Prostate gland (tissue), 2 donors: ENCODE measurements around the gene GFPT1. TPM values are rescaled to one million over a fixed set of nuclear protein-coding genes. Genes with fewer than 3 reads are reported as not detected.

Source experiments
- DNase-seq: peaks from one replicate; pipeline ENCODE4 v3.0.0-alpha.2; 2019; ENCODE audit warnings: low spot score
- H3K27ac ChIP-seq, 2 donors: fragments of 200-600 bp; sonication (generic); 2 replicates each; pipeline ENCODE4 v1.5.1; 2017 to 2019
- H3K27me3 ChIP-seq: fragments of 200-600 bp; sonication (generic); replicated peaks from 2 replicates; pipeline ENCODE4 v1.5.1; 2019; ENCODE audit not compliant: insufficient read depth
- H3K36me3 ChIP-seq, 2 donors: fragments of 200-600 bp; sonication (generic); 1 replicate in 1 of 2; 2 replicates in 1 of 2; pipeline versions ENCODE4 v1.5.1 to v1.8.1; 2017 to 2019
- H3K4me1 ChIP-seq: fragments of 200-600 bp; sonication (generic); replicated peaks from 2 replicates; pipeline ENCODE4 v1.5.1; 2019
- H3K4me3 ChIP-seq, 2 donors: fragments of 200-600 bp; sonication (generic); 2 replicates each; pipeline ENCODE4 v1.5.1; 2017 to 2019
- H3K9me3 ChIP-seq: fragments of 200-600 bp; sonication (generic); 2 replicates; pipeline ENCODE4 v1.5.1; 2017
- CTCF ChIP-seq, 4 experiments: fragments of 200-600 bp in 2 of 4; fragments of 450-650 bp in 2 of 4; sonication (generic) in 2 of 4; IDR thresholded peaks; 1 replicate in 3 of 4; 2 replicates in 1 of 4; pipeline ENCODE4 v1.5.1; 2016 to 2019; ENCODE audit warnings: antibody characterized with exemption in 4 of 4, mild to moderate bottlenecking in 2 of 4, moderate library complexity in 2 of 4
- POLR2A ChIP-seq: fragments of 450-650 bp; IDR thresholded peaks from one replicate; pipeline ENCODE4 v1.6.1; 2016; ENCODE audit warnings: antibody characterized with exemption, mild to moderate bottlenecking
- POLR2AphosphoS5 ChIP-seq: sonication (generic); formaldehyde crosslinking; IDR thresholded peaks from one replicate; pipeline ENCODE4 v1.6.1; 2017; ENCODE audit warnings: antibody characterized with exemption
- WGBS: methylation state at CpG from one replicate; pipeline ENCODE4 v1.1.5; 2018; 5-methylcytosine and 5-hydroxymethylcytosine counted together
- intact Hi-C: fragments of 100-400 bp; cut with DNase I; formaldehyde crosslinking; loops from one replicate; pipeline ENCODE4 v1.14.2; 2022
- total RNA-seq, 2 donors: library from RNA; depleted of rRNA; stranded (reverse); fragments of >200 nt; gene quantifications; one replicate each; pipeline ENCODE4 v1.1.0, GENCODE V29; 2016

GFPT1 gene
- total RNA-seq, 2 donors from 2014 or later: 27.4 to 52.7 TPM

DNA sequence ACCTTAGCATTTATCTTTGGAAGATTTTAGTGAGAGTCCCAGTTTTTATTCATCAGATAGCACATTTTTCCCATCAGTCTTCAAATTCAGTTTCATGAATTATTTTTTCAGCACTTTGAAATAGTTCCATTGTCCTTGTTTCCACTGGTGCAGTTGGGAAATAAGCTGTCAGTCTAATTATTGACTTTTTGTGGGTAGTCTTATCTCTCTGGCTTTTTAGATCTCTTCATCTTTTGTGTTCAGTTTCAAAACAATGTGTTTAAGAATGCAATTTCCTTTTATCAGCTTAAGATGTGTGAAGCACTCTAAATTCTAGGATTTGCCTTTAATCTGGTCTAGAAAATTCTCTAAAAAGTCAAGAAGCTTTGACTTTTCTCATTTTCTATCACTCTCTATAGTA is 70.5 kb downstream of the GFPT1 start:
- no peaks in the 10 kb centered on the region for H3K9me3 ChIP-seq
- H3K36me3 ChIP-seq: no peaks in the 10 kb centered on the region
- H3K4me3 ChIP-seq: no peak overlapping the region
- DNase-seq: no peak
- H3K27ac ChIP-seq: no peak overlapping the region
- no peaks in the 10 kb centered on the region for H3K4me1 ChIP-seq
- TF ChIP-seq POLR2A (no peak), POLR2AphosphoS5 (no peak), CTCF (IDR thresholded peaks at IDR 0.05) (no peak)
- intact Hi-C loops: no loop called here
- no peaks in the 10 kb centered on the region for H3K27me3 ChIP-seq

DNA sequence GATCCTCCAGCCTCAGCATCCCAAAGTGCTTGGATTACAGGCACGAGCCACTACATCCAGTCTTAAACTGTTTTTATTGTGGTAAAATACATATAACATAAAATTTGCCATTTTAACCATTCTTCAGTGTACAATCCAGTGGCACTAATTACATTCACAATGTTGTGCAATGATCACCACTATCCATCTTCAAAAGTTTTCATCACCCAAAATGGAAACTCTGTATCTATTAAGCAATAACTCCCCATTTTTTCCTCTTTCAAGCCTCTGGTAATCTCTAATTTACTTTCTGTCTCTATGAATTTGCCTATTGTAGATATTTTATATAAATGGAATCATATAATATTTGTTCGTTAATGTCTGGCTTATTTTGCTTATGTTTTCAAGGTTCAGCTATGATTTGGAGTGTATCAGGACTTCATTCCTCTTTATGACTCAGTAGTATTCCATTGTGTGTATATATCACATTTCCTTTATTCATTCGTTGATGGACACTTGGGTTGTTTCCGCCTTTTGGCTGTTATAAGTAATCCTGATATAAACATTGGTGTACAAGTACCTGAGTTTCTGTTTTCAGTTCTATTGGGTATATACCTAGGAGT is 71.8 kb downstream of the GFPT1 start:
- intact Hi-C loops: no loop called here

GRCh38 chr2:69311024-69311416 is 76.0 kb downstream of the GFPT1 start:
- H3K36me3 ChIP-seq: no peaks in the 10 kb centered on the region
- no peaks in the 10 kb centered on the region for H3K9me3 ChIP-seq
- WGBS: 19% methylated on average over 2 of the region's 2 CpGs
- H3K27me3 ChIP-seq: no peaks in the 10 kb centered on the region
- H3K4me1 ChIP-seq: peaks cover 21% of the 10 kb centered on the region
- no peak for DNase-seq
- intact Hi-C loops: no loop called here
- H3K4me3 ChIP-seq: no peak overlapping the region
- no peak overlapping the region for H3K27ac ChIP-seq
- no peak for TF ChIP-seq CTCF (IDR thresholded peaks at IDR 0.05)
- no peak for TF ChIP-seq POLR2AphosphoS5
- no peak for TF ChIP-seq POLR2A

More for the DNA sequence above, 71.8 kb downstream of the GFPT1 start:
- no peak for DNase-seq
- Histone ChIP-seq H3K36me3 (no peaks in the 10 kb centered on the region), H3K27me3 (no peaks in the 10 kb centered on the region), H3K27ac (no peak overlapping the region), H3K4me1 (peaks cover 7% of the 10 kb centered on the region), H3K4me3 (no peak overlapping the region), H3K9me3 (no peaks in the 10 kb centered on the region)
- 95% methylated on average over 4 of the region's 4 CpGs for WGBS
- no peak for TF ChIP-seq POLR2A
- no peak for TF ChIP-seq CTCF (IDR thresholded peaks at IDR 0.05)
- TF ChIP-seq POLR2AphosphoS5: no peak

DNA sequence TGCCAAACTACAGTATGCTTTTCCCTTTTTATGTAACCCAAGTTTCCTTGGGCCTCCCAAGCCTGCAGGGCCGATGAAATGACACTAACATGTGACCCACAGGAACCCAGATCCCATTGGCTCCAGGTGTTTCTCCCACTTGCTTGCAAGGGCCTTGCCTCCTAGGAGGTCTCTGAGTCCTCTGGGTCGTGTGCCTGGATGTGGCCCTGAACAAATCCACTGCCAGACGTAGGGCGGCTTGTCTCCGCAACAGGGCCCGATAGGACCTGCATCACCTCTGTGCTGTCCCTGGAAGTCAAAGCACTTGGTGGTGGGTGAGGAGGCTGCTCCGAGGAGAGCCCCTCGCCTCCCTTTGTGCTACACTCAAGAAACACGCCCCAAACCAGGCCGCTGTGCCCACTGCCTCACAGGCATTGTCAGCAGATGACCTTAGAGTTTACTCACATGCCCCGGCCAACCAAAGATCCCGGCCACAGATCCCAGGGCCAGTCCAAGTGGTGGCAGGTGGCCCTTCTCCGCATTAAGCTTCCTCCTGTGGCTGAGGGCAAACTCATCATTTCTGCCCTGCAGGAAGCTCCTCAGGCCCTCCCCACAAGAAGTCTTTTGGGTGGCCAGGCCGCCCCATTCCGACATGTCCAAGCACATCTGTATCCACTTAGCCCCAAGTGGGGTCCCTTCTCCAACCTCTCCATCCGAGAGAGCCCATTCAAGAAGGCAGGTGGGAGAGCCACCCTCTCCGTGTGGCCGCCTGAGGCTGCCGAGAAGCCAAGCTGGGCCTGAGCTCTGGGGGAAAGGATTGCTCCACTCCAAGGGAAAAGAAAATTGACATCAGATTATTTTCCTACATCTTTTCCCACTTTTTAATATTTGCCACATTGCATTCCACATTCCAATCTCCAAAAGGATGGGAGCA is 76.7 kb downstream of the GFPT1 start:
- no peaks in the 10 kb centered on the region for H3K9me3 ChIP-seq
- peak overlapping the region; percentile 34 to 35 for H3K27ac ChIP-seq
- WGBS: 77% methylated on average over 19 of the region's 19 CpGs
- H3K4me1 ChIP-seq: peaks cover 21% of the 10 kb centered on the region
- no peaks in the 10 kb centered on the region for H3K27me3 ChIP-seq
- H3K36me3 ChIP-seq: no peaks in the 10 kb centered on the region
- TF ChIP-seq POLR2AphosphoS5 (no peak), CTCF (IDR thresholded peaks at IDR 0.05) (no peak), POLR2A (no peak)
- DNase-seq: no peak
- intact Hi-C loops: no loop called here
- no peak overlapping the region for H3K4me3 ChIP-seq
